Stimulated activated CD4-positive, alpha-beta T cell treated with anti-CD3 and anti-CD28 coated beads, TNF-alpha, amount 100 ng/mL, for 48 hours (primary cell): Measurements from ENCODE around the gene ABHD16B.

Experiments
- DNase-seq, 3 donors: peaks; one replicate each; pipeline ENCODE4 v3.0.0-alpha.2; 2020; ENCODE audit warnings: low read depth in 3 of 3

Gene ABHD16B

GRCh38 chr20:63895202-63895951, 34.1 kb downstream of the ABHD16B start:
- DNase-seq: no peak

- DNase-seq: no peak
Observed at GRCh38 chr20:63895952-63896263, 34.6 kb downstream of the ABHD16B start.

DNA sequence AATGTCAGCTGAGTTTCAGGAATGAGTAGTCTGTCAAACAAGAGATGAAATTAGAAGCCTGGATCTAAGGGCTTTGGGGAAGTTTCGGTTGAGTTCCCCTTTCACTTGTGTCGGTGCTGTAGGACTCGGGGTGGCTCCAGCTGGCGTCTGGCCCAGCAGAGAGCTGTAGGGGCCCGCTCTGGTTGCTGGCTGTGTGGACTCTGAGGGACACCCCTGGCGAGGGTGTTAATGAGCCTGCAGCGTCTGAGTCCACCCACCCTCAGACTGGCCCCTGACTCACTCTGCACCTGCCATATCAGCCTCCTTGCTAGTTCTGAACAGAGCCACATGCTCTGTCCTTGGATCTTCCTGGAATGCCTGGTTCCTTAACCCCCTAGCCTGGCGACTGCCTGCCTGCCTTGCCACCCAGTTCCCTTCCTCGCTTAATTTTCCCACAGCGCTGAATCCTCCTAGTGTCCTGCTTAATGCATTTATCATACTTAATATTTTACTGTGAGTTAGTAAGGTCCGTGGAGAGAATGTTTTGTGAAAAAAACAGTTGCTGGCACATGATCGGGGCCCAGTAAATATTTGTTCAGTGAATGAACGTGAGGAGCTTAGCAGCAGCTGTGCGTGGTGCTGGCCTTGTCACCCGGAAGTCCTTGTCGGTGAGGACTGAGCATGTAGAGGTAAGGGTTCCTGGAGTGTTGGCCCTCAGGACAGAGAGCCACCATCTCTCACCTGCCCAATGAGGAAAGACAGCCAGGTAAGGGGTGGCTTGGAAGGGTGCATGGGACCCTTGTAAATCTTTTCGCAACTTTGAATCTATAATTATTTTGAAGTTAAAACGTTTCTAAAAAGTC, 35.2 kb downstream of the ABHD16B start:
- no peak for DNase-seq

DNA sequence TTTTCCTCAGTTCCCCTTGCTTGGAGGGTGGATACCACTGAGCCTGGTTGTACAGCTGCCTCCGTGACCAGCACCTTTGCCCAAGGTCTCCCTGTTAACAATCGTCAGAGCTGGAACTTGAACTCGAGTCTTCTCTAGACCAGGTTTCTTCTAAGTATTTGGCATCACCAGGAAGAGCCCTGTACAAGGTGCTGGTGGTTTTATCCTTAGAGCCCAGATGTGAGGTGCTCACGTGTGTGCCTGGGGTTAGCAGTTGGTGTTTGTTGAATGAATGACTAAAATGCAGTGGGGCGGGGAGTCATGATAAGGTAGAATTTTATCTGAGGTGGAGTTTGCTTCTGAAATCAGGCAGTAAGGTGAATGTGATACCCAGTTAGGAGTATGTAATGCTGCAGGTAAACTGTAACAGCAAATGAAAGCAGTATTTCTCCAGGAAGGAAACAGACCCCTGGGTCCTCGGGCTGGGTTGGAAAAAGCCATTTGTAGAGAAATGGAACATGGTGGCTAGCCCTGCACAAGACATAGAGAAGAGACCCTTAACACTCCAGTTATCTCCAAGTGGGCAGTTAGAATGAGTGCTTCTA, 36.8 kb downstream of the ABHD16B start:
- no peak for DNase-seq

DNA sequence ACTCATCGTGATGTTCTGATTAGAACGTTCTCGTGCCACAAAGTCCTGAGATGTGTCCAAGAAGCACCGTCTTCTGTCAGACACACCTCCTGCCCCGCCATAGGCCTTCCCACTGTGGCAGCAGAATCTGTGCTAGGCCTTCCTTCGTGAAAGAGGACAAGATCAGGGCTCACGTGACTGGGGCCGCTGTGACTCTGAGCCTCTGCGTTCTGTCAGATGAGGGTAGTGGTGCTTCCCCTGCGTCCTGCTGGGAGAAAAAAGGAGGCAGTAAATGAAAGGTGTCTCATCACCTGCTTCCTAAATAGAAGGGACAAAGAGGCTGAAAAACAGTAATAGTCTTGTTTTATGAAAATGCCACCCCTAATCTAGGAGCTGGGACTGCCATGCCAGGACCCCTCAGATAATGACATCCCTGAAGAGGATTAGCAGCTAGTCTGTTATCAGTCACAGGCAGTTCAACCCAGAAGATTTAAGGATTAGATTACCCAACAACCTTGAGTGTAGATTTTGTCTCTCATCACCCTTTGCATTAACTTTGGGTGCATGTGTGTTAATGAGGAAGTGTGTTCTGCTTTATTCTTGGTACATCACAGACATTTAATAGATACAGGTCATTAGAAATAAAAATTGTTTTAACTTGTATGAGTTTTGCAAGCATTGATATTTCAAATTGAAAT, 37.7 kb downstream of the ABHD16B start:
- no peak for DNase-seq

- no peak for DNase-seq
Observed at GRCh38 chr20:63900413-63900812, 39.1 kb downstream of the ABHD16B start.

DNA sequence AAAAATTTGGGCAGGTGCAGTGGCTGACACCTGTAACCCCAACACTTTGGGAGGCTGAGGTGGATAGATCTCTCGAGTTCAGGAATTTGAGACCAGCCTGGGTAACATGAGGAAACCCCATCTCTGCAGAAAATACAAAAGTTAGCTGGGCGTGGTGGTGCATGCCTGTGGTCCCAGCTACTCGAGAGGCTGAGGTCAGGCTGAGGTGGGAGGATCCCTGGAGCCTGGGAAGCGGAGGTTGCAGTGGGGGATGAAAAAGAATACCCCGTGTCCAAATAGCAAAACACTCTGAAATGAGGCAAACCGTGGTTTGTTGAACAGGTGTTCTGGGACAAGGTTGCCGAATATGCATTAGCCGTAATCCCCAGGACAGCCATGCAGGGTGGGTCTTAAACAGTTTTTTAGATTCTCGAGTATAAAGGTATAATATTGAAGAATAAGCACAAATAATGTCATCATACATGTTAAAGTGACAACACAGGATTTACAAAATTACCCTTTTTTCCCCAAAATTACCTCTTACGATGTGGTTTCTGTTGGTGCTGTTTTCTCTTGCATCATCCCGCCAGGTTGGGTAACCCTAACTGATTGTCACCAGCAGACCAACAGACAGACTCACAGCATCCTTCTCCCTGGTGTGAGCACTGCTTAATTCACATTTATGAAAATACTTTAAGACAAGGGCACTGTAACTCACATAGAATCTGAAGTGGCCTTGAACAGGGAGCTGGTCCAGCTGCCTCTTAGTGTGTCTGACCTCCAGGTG, 42.7 kb downstream of the ABHD16B start:
- no peak for DNase-seq

GRCh38 chr20:63908008-63908682, 46.8 kb downstream of the ABHD16B start:
- no peak for DNase-seq

DNA sequence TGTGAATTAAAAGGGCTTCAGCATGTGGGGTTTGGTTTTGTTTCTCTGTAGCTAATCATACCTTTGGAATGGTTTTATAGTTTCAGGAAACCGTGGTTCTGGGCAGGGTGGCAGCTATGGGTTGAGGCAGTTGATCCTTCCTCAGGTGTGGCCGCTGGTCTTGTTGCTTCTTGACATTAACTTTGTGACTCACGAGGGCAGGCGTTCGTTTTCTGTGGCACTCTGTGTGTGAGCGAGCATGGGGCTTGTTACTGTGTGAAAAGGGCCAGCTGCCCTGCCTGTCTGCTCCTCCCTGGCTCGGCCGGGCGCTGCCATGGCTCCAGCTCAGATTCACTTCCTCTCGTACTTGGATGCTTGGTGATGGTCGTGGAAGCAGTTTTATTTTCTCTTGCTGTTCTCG, 49.9 kb downstream of the ABHD16B start:
- DNase-seq: no peak
